IMR-90 (cell line): Measurements from ENCODE around the gene TNKS1BP1. TPM values are rescaled to one million over a fixed set of nuclear protein-coding genes. Genes with fewer than 3 reads are reported as not detected.

Experiments
- ATAC-seq: fragments of 200-7000 bp; cut with Tn5 transposase; 2 replicates; pipeline ENCODE4 v1.9.1; 2020; ENCODE audit warnings: low read depth, mild to moderate bottlenecking, moderate library complexity
- BruUV-seq: library from RNA; stranded (reverse); fragments of 400-500 nt; replicated peaks from 2 replicates; lab custom pipeline; 2021; lab: Mats Ljungman, UMichigan
- CTCF ChIA-PET: fragments of 300-600 bp; formaldehyde crosslinking; extraction: SDS; loops from one replicate; lab custom pipeline; 2021; ENCODE audit warnings: antibody characterized with exemption; lab: Yijun Ruan, JAX
- POLR2A ChIA-PET: fragments of 300-600 bp; sonication (Branson Sonifier 250); formaldehyde crosslinking; loops from one replicate; lab custom pipeline; 2022; ENCODE audit warnings: antibody characterized with exemption; ENCODE audit not compliant: unreplicated experiment; lab: Charles Lee
- DNase-seq: peaks from one replicate; pipeline ENCODE4 v3.0.0; 2013
- H2AFZ ChIP-seq: replicated peaks from 2 replicates; pipeline ENCODE3; 2013; ENCODE audit warnings: low read length, mild to moderate bottlenecking; ENCODE audit not compliant: poor library complexity
- H2AK5ac ChIP-seq: 2 replicates; pipeline ENCODE4 v1.6.1; 2013; ENCODE audit warnings: low read depth, low read length, inconsistent platforms
- H2AK9ac ChIP-seq: replicated peaks from 2 replicates; pipeline ENCODE3; 2013; ENCODE audit warnings: mild to moderate bottlenecking, low read depth, low read length, moderate library complexity; ENCODE audit not compliant: poor library complexity
- H2BK120ac ChIP-seq: 2 replicates; pipeline ENCODE4 v1.6.1; 2013; ENCODE audit warnings: low read depth, low read length, inconsistent platforms
- H2BK15ac ChIP-seq: 3 replicates; pipeline ENCODE4 v1.6.1; 2013; ENCODE audit warnings: low read depth, low read length, inconsistent platforms
- H2BK20ac ChIP-seq: 2 replicates; pipeline ENCODE4 v1.6.1; 2013; ENCODE audit warnings: low read depth, mild to moderate bottlenecking, inconsistent platforms, low read length, moderate library complexity
- H2BK5ac ChIP-seq: 2 replicates; pipeline ENCODE4 v1.6.1; 2013; ENCODE audit warnings: mild to moderate bottlenecking, low read depth, low read length, inconsistent platforms; ENCODE audit not compliant: poor library complexity, severe bottlenecking
- H3K14ac ChIP-seq: replicated peaks from 2 replicates; pipeline ENCODE4 v1.6.1; 2013; ENCODE audit warnings: low read depth, low read length, inconsistent platforms
- H3K18ac ChIP-seq: 2 replicates; pipeline ENCODE4 v1.6.1; 2013; ENCODE audit warnings: low read depth, low read length, control low read depth
- H3K23ac ChIP-seq: 2 replicates; pipeline ENCODE4 v1.6.1; 2013; ENCODE audit warnings: low read depth, low read length, inconsistent platforms
- H3K27ac ChIP-seq: 2 replicates; pipeline ENCODE4 v1.5.1; 2013; ENCODE audit warnings: mild to moderate bottlenecking, control low read depth, low read length; ENCODE audit not compliant: insufficient read depth
- H3K27me3 ChIP-seq: 2 replicates; pipeline ENCODE4 v1.6.1; 2013; ENCODE audit warnings: low read length; ENCODE audit not compliant: control insufficient read depth, insufficient read depth
- H3K36me3 ChIP-seq: 2 replicates; pipeline ENCODE4 v1.6.1; 2013; ENCODE audit warnings: low read length, mixed read lengths; ENCODE audit not compliant: control insufficient read depth, insufficient read depth
- H3K4ac ChIP-seq: 2 replicates; pipeline ENCODE4 v1.6.1; 2013; ENCODE audit warnings: low read depth, low read length, inconsistent platforms
- H3K4me1 ChIP-seq: 2 replicates; pipeline ENCODE4 v1.6.1; 2013; ENCODE audit warnings: low read length, mixed read lengths; ENCODE audit not compliant: control insufficient read depth, insufficient read depth
- H3K4me2 ChIP-seq: 2 replicates; pipeline ENCODE4 v1.6.1; 2013; ENCODE audit warnings: low read depth, mild to moderate bottlenecking, control low read depth, low read length, moderate library complexity
- H3K4me3 ChIP-seq: 2 replicates; pipeline ENCODE4 v1.5.1; 2013; ENCODE audit warnings: low read depth, mild to moderate bottlenecking, control low read depth, low read length, moderate library complexity; ENCODE audit not compliant: insufficient read depth
- H3K56ac ChIP-seq: 2 replicates; pipeline ENCODE4 v1.6.1; 2013; ENCODE audit warnings: low read length, inconsistent platforms; ENCODE audit not compliant: insufficient read depth; ENCODE audit errors: extremely low read depth
- H3K79me1 ChIP-seq, 2 experiments: 2 replicates each; pipeline ENCODE4 v1.6.1; 2013; ENCODE audit warnings: low read length in 2 of 2, inconsistent platforms in 1 of 2, low read depth in 1 of 2
- H3K9ac ChIP-seq: 2 replicates; pipeline ENCODE4 v1.6.1; 2013; ENCODE audit warnings: low read depth, low read length, control low read depth
- H3K9me1 ChIP-seq: 2 replicates; pipeline ENCODE4 v1.6.1; 2013; ENCODE audit warnings: low read length, inconsistent platforms; ENCODE audit not compliant: insufficient read depth
- H3K9me3 ChIP-seq: 2 replicates; pipeline ENCODE4 v1.6.1; 2013; ENCODE audit warnings: low read length; ENCODE audit not compliant: control insufficient read depth, insufficient read depth
- H4K20me1 ChIP-seq: 2 replicates; pipeline ENCODE4 v1.6.1; 2013; ENCODE audit warnings: low read length, inconsistent platforms; ENCODE audit not compliant: insufficient read depth
- H4K5ac ChIP-seq: 2 replicates; pipeline ENCODE4 v1.6.1; 2013; ENCODE audit warnings: mild to moderate bottlenecking, low read depth, low read length, control low read depth
- H4K8ac ChIP-seq, 2 experiments: 2 replicates each; pipeline ENCODE4 v1.6.1; 2013; ENCODE audit warnings: low read depth in 2 of 2, low read length in 2 of 2, control low read depth in 1 of 2, inconsistent platforms in 1 of 2
- H4K91ac ChIP-seq: 2 replicates; pipeline ENCODE4 v1.6.1; 2013; ENCODE audit warnings: low read depth, low read length, inconsistent platforms; ENCODE audit not compliant: insufficient read depth
- BHLHE40 ChIP-seq: fragments of 150-350 bp; IDR thresholded peaks from 2 replicates; pipeline ENCODE4 v1.6.1; 2016; ENCODE audit warnings: mild to moderate bottlenecking, low read depth, low read length
- CEBPB ChIP-seq: IDR thresholded peaks from 2 replicates; pipeline ENCODE4 v1.6.1; 2012; ENCODE audit warnings: low read depth, low read length, improper control_type of control experiment
- CHD1 ChIP-seq: IDR thresholded peaks from 2 replicates; pipeline ENCODE4 v1.6.1; 2012; ENCODE audit warnings: low read depth, low read length, improper control_type of control experiment
- MAFK ChIP-seq: IDR thresholded peaks from 2 replicates; pipeline ENCODE4 v1.6.1; 2012; ENCODE audit warnings: low read depth, low read length, improper control_type of control experiment
- MAZ ChIP-seq: IDR thresholded peaks from 2 replicates; pipeline ENCODE4 v1.6.1; 2012; ENCODE audit warnings: low read depth, mild to moderate bottlenecking, low read length, improper control_type of control experiment, moderate library complexity, borderline replicate concordance
- MXI1 ChIP-seq: IDR thresholded peaks from 2 replicates; pipeline ENCODE4 v1.6.1; 2012; ENCODE audit warnings: low read depth, mild to moderate bottlenecking, low read length, moderate library complexity, borderline replicate concordance
- NFE2L2 ChIP-seq: fragments of 150-350 bp; IDR thresholded peaks from 2 replicates; pipeline ENCODE4 v1.6.1; 2016; ENCODE audit warnings: low read depth, mild to moderate bottlenecking, low read length
- RAD21 ChIP-seq: IDR thresholded peaks from 2 replicates; pipeline ENCODE4 v1.6.1; 2012; ENCODE audit warnings: low read length, improper control_type of control experiment
- RCOR1 ChIP-seq: IDR thresholded peaks from 2 replicates; pipeline ENCODE4 v1.6.1; 2012; ENCODE audit warnings: mild to moderate bottlenecking, low read length, improper control_type of control experiment; ENCODE audit not compliant: insufficient replicate concordance
- RFX5 ChIP-seq: IDR thresholded peaks from 2 replicates; pipeline ENCODE4 v1.8.0; 2012; ENCODE audit warnings: low read depth, mild to moderate bottlenecking, low read length, moderate library complexity
- SMC3 ChIP-seq: fragments of 150-350 bp; IDR thresholded peaks from 2 replicates; pipeline ENCODE4 v1.6.1; 2016; ENCODE audit warnings: low read depth, mild to moderate bottlenecking, antibody characterized with exemption, low read length, moderate library complexity
- USF2 ChIP-seq: fragments of 150-350 bp; IDR thresholded peaks from 2 replicates; pipeline ENCODE4 v1.6.1; 2017; ENCODE audit warnings: mild to moderate bottlenecking, antibody characterized with exemption, low read length, low read depth
- WGBS, 2 experiments: methylation state at CpG; one replicate each; pipeline versions ENCODE4 v1.1.5 to v1.1.7; 2013; ENCODE audit warnings: missing lambda C conversion rate in 2 of 2; ENCODE audit not compliant: insufficient read length in 1 of 2; ENCODE audit errors: extremely low coverage in 2 of 2; 5-methylcytosine and 5-hydroxymethylcytosine counted together
- dilution Hi-C: fragments of 300-500 bp; cut with HindIII; formaldehyde crosslinking; loops from one replicate; pipeline ENCODE4 v1.14.3; 2018; ENCODE audit warnings: low sequenced_read_pairs; ENCODE audit not compliant: unreplicated experiment
- in situ Hi-C: fragments of 300-500 bp; cut with MboI; formaldehyde crosslinking; loops from 3 replicates; pipeline ENCODE4 v1.14.3; 2019; ENCODE audit warnings: low sequenced_read_pairs, inconsistent platforms, mixed read lengths
- intact Hi-C: fragments of 100-400 bp; cut with micrococcal nuclease; formaldehyde crosslinking; loops from 2 replicates; pipeline ENCODE4 v1.10.0; 2022
- polyA plus RNA-seq, 3 experiments: library from polyadenylated mRNA; depleted of rRNA; stranded (reverse); fragments of >200 nt; gene quantifications; 2 replicates each; pipeline ENCODE4 v1.2.3, GENCODE V29; 2012; ENCODE audit warnings: low replicate concordance in 1 of 3
- total RNA-seq: library from RNA; depleted of rRNA; stranded (reverse); fragments of >200 nt; gene quantifications from 2 replicates; pipeline ENCODE4 v1.2.3, GENCODE V29; 2012

The TNKS1BP1 gene
- total and polyA plus RNA-seq, 2 of the 4 experiments (the other 2 are of a cell fraction) = 31.7 to 71.4 TPM

- Histone ChIP-seq H3K4me1 (no peaks in the 10 kb centered on the region), H3K4me2 (no peak overlapping the region), H3K14ac (no peak overlapping the region), H4K20me1 (no peaks in the 10 kb centered on the region), H3K4me3 (no peak overlapping the region), H3K23ac (no peak overlapping the region), H2AK9ac (no peak overlapping the region), H3K4ac (no peak overlapping the region), H4K91ac (no peak overlapping the region), H2AFZ (no peak overlapping the region), H4K8ac (no peak overlapping the region), H3K9me3 (peaks cover 3% of the 10 kb centered on the region; the same call in 1 of the 2 replicates), H2BK15ac (no peak overlapping the region), H4K5ac (no peak overlapping the region), H3K36me3 (no peaks in the 10 kb centered on the region), H2BK120ac (no peak overlapping the region), H3K27me3 (peaks cover 46% of the 10 kb centered on the region), H3K27ac (no peak overlapping the region), H3K79me1 (no peaks in the 10 kb centered on the region), H3K18ac (no peak overlapping the region), H3K9me1 (no peaks in the 10 kb centered on the region), H3K9ac (no peak overlapping the region), H2BK20ac (no peak overlapping the region), H2BK5ac (no peak overlapping the region), H2AK5ac (no peak overlapping the region), H3K56ac (no peak overlapping the region)
- ATAC-seq = no peak
- ChIA-PET CTCF (interaction anchor here (0.6 kb wide), 2 partner anchors 17 to 86 kb away, joined by 3 read pairs; no protein-coding TSS in a partner anchor), POLR2A (no interaction called here)
- BruUV-seq = no TSS peak
- in situ Hi-C loops (loop anchor here (25.0 kb wide), 1 partner anchor 524 kb away; no protein-coding TSS in a partner anchor), intact Hi-C loops (no loop called here), dilution Hi-C loops (no loop called here)
- WGBS, 2 experiments = 60% methylated on average over 2 of the region's 8 CpGs; no CpG with 5 or more reads in 1 of the 2 experiments
- no peak for TF ChIP-seq RCOR1
- TF ChIP-seq MXI1 = no peak
- TF ChIP-seq RAD21 = no peak
- TF ChIP-seq USF2 = no peak
- no peak for TF ChIP-seq MAFK
- TF ChIP-seq CEBPB = no peak
- TF ChIP-seq NFE2L2 = no peak
- TF ChIP-seq MAZ = no peak
- TF ChIP-seq CHD1 = no peak
- TF ChIP-seq BHLHE40 = no peak
- no peak for TF ChIP-seq RFX5
- TF ChIP-seq SMC3 = no peak
- no peak for DNase-seq
These were observed 36.2 kb upstream of the TNKS1BP1 start for GRCh38 chr11:57360991-57361390.
